Posterior cingulate gyrus (tissue), 11 donors: Measurements from ENCODE around the gene PTPRN2.
"Not testable (repeated sequence)": the region's sequence is repeated elsewhere in the genome, so short reads cannot be mapped to it uniquely, and the experiment has no call there.

Experiments used
- DNase-seq, 10 donors: peaks; one replicate each; pipeline versions ENCODE4 v3.0.0 to v3.0.0-alpha.2; 2020 to 2021; ENCODE audit warnings: mixed read lengths in 3 of 10
- intact Hi-C: fragments of 100-400 bp; cut with DNase I; formaldehyde crosslinking; loops from one replicate; pipeline ENCODE4 v1.15.1; 2023

PTPRN2 gene

DNA sequence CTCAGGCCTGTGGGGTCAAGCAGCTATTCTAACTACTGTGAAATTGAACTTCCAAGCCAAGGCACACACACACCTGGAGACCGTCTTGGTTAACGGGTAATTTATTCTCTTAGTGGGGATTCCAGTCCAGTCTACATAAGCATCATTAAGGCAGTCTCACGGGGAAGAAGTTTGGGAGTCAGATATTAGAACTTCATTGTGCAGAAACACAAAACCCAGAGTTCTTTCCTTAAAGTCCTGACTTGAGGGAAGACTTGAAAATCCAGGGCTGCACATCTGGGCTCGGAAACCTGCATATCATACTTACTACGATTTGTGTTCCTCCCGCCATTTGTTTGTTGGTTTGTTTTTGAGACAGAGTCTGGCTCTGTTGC lies 112.0 kb downstream of the PTPRN2 start:
- DNase-seq, result no peak
- intact Hi-C loops, result no loop called here

GRCh38 chr7:158475036-158475678 lies 112.5 kb downstream of the PTPRN2 start:
- intact Hi-C loops, result no loop called here
- no peak for DNase-seq

DNA sequence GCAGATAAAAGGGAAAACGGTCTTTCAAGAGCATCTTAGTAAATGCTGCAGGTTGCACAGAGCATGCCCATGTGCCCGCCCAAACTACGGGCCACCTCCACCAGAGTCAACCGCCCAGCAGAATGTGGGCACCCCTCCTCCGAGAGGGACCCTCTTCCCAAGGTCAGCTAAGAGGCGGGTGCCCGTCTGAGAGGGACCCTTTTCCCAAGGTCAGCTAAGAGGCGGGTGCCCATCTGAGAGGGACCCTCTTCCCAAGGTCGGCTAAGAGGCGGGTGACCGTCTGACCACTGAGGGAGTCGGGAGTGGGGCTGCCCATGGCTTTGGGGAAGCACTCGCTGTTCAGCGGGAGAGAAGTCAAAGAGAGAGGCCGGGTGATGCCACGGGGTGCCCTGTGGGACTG lies 113.1 kb downstream of the PTPRN2 start:
- intact Hi-C loops, result no loop called here
- peak in 1 of 10 donors; percentile 70 for DNase-seq

- DNase-seq, result no peak
- intact Hi-C loops, result no loop called here
These were observed 113.7 kb downstream of the PTPRN2 start for GRCh38 chr7:158473946-158474345.

- peak in 3 of 10 donors; percentile 33 to 88 (median 40) for DNase-seq
- intact Hi-C loops, result no loop called here
These were observed 114.4 kb downstream of the PTPRN2 start for GRCh38 chr7:158473221-158473620.

GRCh38 chr7:158472596-158472995 lies 115.0 kb downstream of the PTPRN2 start:
- DNase-seq, result peak in 1 of 10 donors; percentile 81
- intact Hi-C loops, result no loop called here

DNA sequence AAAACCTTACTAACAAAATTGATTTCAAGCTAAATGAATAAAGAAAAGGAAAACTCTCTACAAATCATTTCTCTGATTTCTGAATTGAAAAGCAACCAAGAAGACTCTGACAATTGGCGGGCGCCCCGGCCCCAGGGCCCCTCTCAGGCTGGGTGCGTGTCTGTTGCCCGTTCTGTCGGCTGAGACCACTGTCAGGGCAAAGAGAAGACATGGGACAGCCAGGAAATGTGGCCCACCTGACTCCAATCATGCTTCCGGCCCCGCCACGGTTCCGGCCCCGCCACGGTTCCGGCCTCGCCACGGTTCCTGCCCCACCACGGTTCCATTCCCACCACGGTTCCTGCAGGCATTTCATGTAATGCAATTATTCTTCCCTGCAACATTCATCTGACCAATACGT lies 115.9 kb downstream of the PTPRN2 start:
- intact Hi-C loops, result no loop called here
- peak in 1 of 10 donors; percentile 42 for DNase-seq

DNA sequence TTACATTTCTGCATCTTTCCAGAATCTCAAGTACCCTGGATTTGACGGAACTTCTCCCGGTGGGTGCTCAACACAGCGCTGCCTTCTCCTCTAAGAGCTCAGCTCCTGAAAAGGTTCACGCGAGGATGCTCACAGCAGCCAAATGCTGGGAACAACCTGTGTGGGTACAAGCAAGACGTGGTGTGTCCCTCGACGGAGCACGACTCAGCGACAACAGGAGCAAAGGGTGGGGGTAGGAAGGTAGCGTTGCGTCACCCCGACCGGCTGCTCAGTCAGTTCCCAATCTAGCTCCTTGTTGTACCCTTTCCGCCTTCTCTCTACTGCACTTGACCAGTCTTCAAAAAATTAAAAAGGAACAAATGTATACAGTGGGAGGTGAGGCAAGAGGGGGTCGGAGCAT lies 117.3 kb downstream of the PTPRN2 start:
- peak in 2 of 10 donors; percentile 60 to 83 for DNase-seq
- intact Hi-C loops, result no loop called here

GRCh38 chr7:158469396-158470051 lies 118.1 kb downstream of the PTPRN2 start:
- peak in 1 of 10 donors; percentile 27 for DNase-seq
- intact Hi-C loops, result no loop called here

- peak in 1 of 10 donors; percentile 7 for DNase-seq
- intact Hi-C loops, result no loop called here
These were observed 118.8 kb downstream of the PTPRN2 start for GRCh38 chr7:158468700-158469296.

DNA sequence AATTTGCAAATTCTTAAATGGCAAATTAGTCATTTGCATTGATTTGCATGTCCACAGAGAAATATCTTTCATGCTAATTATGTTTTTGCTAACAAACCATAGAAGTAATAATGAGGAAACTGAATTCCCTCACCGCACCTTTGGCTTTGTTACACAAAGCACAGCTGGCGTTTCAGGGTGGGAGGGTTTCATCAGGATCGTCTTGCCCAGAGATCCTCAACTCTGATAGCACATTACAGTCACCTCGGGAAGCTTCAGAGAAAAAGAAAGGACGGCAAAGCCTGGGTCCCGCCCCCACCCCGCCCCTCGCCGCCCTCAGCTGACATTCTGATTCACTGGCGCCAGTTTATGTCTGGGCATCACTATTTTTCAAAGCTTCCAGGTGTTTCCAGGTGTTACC lies 119.4 kb downstream of the PTPRN2 start:
- intact Hi-C loops, result no loop called here
- DNase-seq, result peak in 1 of 10 donors; percentile 7

GRCh38 chr7:158467562-158467961 lies 120.1 kb downstream of the PTPRN2 start:
- DNase-seq, result peak in 1 of 10 donors; percentile 4
- intact Hi-C loops, result no loop called here

- intact Hi-C loops, result no loop called here
- no peak for DNase-seq
These were observed 124.3 kb downstream of the PTPRN2 start for GRCh38 chr7:158463317-158463716.

DNA sequence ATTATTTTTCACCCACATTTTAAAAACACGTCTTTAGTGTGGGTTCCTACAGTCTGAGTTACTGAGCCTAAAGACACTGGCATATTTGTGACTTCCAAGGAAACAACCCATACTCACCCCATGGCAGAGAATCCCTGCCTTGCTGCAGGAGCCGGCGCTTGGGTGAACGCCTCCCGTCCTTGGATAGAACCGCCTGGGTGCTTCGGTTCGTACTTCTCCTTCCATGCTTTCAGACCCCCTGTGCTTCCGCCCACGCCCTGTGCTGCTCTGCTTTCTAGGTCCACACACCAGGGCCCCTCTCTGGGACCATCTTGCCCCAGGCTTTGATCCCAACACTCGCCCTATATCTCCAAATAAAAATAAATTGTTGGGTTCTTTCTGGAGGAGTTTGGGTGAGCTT lies 125.8 kb downstream of the PTPRN2 start:
- DNase-seq, result peak in 1 of 10 donors; percentile 80
- intact Hi-C loops, result no loop called here

GRCh38 chr7:158460665-158461064 lies 127.0 kb downstream of the PTPRN2 start:
- intact Hi-C loops, result no loop called here
- peak in 2 of 10 donors; percentile 18 to 68 for DNase-seq

DNA sequence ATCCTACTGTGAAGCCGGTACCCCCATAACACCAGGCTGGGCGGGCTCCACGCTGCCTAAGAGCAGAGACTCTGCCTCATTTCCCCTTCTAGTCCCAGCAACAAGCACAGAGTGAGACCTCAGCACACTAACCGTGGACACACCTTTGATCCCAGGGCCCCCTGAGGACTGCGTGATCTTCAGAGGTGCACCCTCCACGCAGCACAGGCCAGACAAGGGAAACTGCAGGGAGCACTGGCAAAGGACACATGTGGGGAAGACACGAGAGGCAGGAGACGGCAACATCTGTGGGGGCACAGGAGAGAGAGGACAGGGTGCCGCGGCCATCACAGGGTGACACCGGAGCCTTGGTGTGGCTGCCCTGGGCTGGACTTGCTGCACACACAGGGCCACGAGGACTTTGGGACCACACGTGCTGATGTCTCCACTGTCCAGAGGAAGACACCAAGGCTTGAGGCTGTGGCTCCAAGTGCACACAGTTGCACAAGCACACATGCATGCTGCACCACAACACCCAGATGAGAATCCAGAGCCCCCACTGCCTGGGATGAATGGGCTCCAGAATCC lies 128.8 kb downstream of the PTPRN2 start:
- intact Hi-C loops, result no loop called here
- no peak for DNase-seq

DNA sequence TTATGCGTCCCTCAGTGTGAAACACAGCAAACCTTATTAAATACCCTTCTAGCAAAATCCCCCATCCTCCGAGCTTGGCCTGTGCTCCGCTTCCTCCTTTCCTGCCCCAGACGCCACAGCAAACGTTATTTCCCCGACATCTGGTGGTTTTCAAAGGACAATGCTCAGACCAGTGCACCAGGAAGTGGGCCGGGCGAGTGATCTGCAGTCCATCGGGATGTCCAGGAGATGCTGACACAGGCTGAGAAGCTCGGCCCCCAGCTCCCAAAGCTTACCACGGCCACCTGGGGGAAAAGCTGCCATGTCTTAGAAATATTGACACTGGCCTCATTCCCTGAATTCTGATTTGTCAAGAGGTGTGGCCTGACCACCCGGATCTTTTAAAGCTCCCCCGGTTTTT lies 129.5 kb downstream of the PTPRN2 start:
- no peak for DNase-seq
- intact Hi-C loops, result no loop called here

- intact Hi-C loops, DNase-seq: not testable (repeated sequence)
These were observed 130.0 kb downstream of the PTPRN2 start for GRCh38 chr7:158457586-158457985.

GRCh38 chr7:158454631-158455030 lies 133.0 kb downstream of the PTPRN2 start:
- DNase-seq, result no peak
- intact Hi-C loops, result no loop called here

DNA sequence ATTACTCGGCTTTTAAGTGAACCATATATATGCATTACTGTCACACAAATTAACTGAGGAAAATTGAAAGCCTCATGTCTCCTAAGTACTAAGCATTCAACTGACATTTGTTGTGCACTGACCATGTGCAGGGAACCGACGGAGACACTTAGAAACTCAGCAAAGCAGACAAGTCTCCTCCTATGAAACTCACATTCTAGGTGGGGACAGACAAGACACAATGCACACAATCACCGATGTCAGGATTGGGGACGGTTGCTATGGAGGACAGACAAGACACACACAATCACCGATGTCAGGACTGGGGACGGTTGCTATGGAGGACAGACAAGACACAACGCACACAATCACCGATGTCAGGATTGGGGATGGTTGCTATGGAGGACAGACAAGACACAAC lies 134.0 kb downstream of the PTPRN2 start:
- intact Hi-C loops, result no loop called here
- DNase-seq, result no peak

DNA sequence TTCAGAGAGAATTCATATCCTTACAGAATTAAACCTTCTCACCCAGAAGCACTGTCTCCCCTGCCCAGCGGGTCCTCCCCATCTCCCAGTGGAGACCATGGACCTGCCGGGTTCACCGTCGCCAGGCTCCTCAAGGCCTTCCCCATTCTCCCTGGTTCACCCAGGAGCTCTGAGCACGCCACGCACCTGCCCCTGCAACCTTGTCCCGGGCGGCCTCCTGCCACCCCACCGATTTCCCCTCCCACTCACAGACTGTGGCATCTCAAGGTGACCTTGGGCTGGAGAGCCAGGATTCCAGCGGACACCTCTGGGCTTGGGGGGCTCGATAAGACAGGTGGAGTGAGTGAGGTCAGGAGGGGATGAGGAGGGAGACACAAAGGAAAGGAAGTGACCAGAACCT lies 135.3 kb downstream of the PTPRN2 start:
- peak in 1 of 10 donors; percentile 66 for DNase-seq

More for the DNA sequence above, 135.3 kb downstream of the PTPRN2 start:
- intact Hi-C loops, result no loop called here
